ENCODE data around the gene ACBD4. TPM values are rescaled to one million over a fixed set of nuclear protein-coding genes. Genes with fewer than 3 reads are reported as not detected.

The ACBD4 gene
- polyA plus RNA-seq, 1 donor from 2014 or later: 3.1 TPM

DNA sequence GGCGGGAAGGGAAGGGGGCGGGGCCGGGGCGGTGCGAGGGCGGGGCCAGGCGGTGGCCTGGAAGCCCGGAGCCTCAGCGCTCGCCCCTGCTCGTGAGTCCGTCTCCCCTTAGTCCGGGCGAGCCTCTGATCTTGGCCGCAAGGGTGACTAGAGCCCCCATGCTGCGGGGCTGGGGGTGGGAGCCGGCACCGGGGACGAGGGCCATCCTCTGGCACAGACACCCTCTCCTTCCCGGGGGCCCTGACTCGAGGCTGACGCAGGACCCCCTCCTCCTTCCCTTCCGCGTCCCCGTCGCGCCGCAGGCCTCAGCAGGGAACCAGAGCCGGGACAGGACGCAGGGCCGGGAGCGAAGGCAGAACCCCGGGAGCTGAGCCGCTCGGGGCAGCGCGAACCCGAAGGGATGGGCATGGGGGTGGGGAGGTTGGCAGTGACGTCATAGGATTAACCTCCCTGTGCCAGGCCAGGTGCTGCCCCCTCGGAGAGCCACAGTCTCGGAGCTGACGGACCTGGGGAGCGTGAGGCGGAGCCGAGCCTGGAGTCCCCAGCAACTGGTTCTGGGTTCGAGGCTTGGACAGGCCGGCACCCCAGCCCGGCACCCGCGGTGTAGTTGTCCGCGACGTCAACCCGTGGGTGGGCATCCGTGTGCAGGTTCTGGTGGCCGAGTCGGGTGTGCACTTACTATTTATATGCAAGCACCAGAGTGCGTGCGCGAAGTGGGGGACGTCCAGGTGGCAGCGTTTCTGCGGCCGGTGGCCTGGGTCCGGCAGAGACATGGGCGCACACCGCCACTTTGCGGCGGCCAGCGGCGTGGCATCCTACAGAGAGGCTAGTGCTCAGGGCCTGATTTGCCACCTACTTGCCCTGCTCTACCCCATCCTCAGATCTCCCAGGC, 2.7 kb upstream of the ACBD4 start:
- Histone ChIP-seq H3K27me3 (ENCODE audit: insufficient read depth, low read depth, low read length) (no peaks in the 10 kb centered on the region), H2AFZ (ENCODE audit: low read depth, low read length) (peak overlapping the region; percentile 93), H3K9me2 (ENCODE audit: insufficient read depth, low read length) (no peaks in the 10 kb centered on the region), H3K4me3 (ENCODE audit: low read length) (peak overlapping the region; percentile 97), H3K9ac (ENCODE audit: low read length) (peak overlapping the region; percentile 97), H3K79me2 (replicated peaks; ENCODE audit: insufficient read depth, low read length) (no peaks in the 10 kb centered on the region), H3K9me3 (ENCODE audit: low read length) (no peaks in the 10 kb centered on the region), H3K36me3 (ENCODE audit: insufficient read depth, low read length) (no peaks in the 10 kb centered on the region), H3F3A (ENCODE audit: insufficient read depth, low read length, poor library complexity, severe bottlenecking) (no peaks in the 10 kb centered on the region), H3K4me2 (ENCODE audit: low read length) (peak overlapping the region; percentile 67), H3K27ac (ENCODE audit: low read length) (peak overlapping the region; percentile 87), H4K20me1 (ENCODE audit: insufficient read depth) (no peaks in the 10 kb centered on the region)
- TF ChIP-seq TAF1 (IDR thresholded peaks at IDR 0.05; ENCODE audit: low read depth) (no peak), EP300 (conservative IDR thresholded peaks at IDR 0.05; ENCODE audit: poor library complexity, severe bottlenecking) (peak; percentile 24), MXI1 (conservative IDR thresholded peaks at IDR 0.05; ENCODE audit: poor library complexity, severe bottlenecking) (peak; percentile 7), RAD21 (conservative IDR thresholded peaks at IDR 0.05) (peak; percentile 52), POLR2AphosphoS5 (IDR thresholded peaks at IDR 0.05) (peak; percentile 83)
- TF ChIP-seq, protein P1, sequence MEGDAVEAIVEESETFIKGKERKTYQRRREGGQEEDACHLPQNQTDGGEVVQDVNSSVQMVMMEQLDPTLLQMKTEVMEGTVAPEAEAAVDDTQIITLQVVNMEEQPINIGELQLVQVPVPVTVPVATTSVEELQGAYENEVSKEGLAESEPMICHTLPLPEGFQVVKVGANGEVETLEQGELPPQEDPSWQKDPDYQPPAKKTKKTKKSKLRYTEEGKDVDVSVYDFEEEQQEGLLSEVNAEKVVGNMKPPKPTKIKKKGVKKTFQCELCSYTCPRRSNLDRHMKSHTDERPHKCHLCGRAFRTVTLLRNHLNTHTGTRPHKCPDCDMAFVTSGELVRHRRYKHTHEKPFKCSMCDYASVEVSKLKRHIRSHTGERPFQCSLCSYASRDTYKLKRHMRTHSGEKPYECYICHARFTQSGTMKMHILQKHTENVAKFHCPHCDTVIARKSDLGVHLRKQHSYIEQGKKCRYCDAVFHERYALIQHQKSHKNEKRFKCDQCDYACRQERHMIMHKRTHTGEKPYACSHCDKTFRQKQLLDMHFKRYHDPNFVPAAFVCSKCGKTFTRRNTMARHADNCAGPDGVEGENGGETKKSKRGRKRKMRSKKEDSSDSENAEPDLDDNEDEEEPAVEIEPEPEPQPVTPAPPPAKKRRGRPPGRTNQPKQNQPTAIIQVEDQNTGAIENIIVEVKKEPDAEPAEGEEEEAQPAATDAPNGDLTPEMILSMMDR (IDR thresholded peaks at IDR 0.05; ENCODE audit: poor library complexity, severe bottlenecking): peak; percentile 72
- TF ChIP-seq, protein P2, sequence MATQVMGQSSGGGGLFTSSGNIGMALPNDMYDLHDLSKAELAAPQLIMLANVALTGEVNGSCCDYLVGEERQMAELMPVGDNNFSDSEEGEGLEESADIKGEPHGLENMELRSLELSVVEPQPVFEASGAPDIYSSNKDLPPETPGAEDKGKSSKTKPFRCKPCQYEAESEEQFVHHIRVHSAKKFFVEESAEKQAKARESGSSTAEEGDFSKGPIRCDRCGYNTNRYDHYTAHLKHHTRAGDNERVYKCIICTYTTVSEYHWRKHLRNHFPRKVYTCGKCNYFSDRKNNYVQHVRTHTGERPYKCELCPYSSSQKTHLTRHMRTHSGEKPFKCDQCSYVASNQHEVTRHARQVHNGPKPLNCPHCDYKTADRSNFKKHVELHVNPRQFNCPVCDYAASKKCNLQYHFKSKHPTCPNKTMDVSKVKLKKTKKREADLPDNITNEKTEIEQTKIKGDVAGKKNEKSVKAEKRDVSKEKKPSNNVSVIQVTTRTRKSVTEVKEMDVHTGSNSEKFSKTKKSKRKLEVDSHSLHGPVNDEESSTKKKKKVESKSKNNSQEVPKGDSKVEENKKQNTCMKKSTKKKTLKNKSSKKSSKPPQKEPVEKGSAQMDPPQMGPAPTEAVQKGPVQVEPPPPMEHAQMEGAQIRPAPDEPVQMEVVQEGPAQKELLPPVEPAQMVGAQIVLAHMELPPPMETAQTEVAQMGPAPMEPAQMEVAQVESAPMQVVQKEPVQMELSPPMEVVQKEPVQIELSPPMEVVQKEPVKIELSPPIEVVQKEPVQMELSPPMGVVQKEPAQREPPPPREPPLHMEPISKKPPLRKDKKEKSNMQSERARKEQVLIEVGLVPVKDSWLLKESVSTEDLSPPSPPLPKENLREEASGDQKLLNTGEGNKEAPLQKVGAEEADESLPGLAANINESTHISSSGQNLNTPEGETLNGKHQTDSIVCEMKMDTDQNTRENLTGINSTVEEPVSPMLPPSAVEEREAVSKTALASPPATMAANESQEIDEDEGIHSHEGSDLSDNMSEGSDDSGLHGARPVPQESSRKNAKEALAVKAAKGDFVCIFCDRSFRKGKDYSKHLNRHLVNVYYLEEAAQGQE (IDR thresholded peaks at IDR 0.05; ENCODE audit: borderline replicate concordance): no peak

DNA sequence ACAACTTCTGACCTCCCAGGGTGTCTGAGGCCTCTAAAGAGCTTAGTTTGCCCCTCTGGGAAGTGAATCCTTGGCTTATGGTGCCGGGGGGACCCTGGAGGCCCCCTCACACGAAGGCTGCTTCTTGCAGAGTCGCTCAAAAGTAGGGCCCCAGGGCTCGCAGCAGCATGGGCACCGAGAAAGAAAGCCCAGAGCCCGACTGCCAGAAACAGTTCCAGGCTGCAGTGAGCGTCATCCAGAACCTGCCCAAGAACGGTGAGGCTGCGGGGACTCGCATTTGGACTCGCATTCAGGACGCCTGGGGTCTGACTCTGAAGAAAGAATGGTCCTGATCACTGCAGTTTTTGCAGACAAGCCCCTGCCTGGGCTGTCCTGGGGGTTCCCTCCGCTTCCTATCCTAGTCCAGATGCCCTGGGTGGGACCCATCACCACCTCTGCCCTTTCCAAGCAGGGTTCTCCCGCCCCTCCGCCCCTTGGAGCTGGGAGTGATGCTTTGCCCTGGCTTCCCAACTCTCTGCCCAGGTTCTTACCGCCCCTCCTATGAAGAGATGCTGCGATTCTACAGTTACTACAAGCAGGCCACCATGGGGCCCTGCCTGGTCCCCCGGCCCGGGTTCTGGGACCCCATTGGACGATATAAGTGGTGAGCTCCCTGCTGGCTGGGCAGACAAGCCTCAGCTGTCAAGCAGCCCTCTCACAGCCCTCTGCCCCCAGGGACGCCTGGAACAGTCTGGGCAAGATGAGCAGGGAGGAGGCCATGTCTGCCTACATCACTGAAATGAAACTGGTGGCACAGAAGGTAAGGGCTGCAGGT, 698 bp downstream of the ACBD4 start:
- Histone ChIP-seq H3K9me3 (ENCODE audit: low read length) (no peaks in the 10 kb centered on the region), H3K27me3 (ENCODE audit: insufficient read depth, low read depth, low read length) (no peaks in the 10 kb centered on the region), H3K9ac (ENCODE audit: low read length) (no peak overlapping the region), H4K20me1 (ENCODE audit: insufficient read depth) (no peaks in the 10 kb centered on the region), H2AFZ (ENCODE audit: low read depth, low read length) (no peak overlapping the region), H3F3A (ENCODE audit: insufficient read depth, low read length, poor library complexity, severe bottlenecking) (no peaks in the 10 kb centered on the region), H3K9me2 (ENCODE audit: insufficient read depth, low read length) (no peaks in the 10 kb centered on the region), H3K27ac (ENCODE audit: low read length) (no peak overlapping the region), H3K36me3 (ENCODE audit: insufficient read depth, low read length) (no peaks in the 10 kb centered on the region), H3K79me2 (replicated peaks; ENCODE audit: insufficient read depth, low read length) (no peaks in the 10 kb centered on the region), H3K4me2 (ENCODE audit: low read length) (no peak overlapping the region), H3K4me3 (ENCODE audit: low read length) (peak overlapping the region; percentile 58)
- TF ChIP-seq EZH2 (IDR thresholded peaks at IDR 0.05; ENCODE audit: borderline replicate concordance, insufficient read depth, low read length, poor library complexity, severe bottlenecking) (no peak), RAD21 (conservative IDR thresholded peaks at IDR 0.05) (no peak), POLR2AphosphoS5 (IDR thresholded peaks at IDR 0.05) (no peak), TAF1 (IDR thresholded peaks at IDR 0.05; ENCODE audit: low read depth) (no peak), SMC3 (conservative IDR thresholded peaks at IDR 0.05; ENCODE audit: poor library complexity) (no peak), MXI1 (conservative IDR thresholded peaks at IDR 0.05; ENCODE audit: poor library complexity, severe bottlenecking) (no peak), EP300 (conservative IDR thresholded peaks at IDR 0.05; ENCODE audit: poor library complexity, severe bottlenecking) (no peak)
- TF ChIP-seq, protein P1 (IDR thresholded peaks at IDR 0.05; ENCODE audit: poor library complexity, severe bottlenecking): no peak
- TF ChIP-seq, protein P2 (IDR thresholded peaks at IDR 0.05; ENCODE audit: borderline replicate concordance): no peak

Measured in neural cell (in vitro differentiated cells).